Measurements from ENCODE around the gene ACSS1.

DNA sequence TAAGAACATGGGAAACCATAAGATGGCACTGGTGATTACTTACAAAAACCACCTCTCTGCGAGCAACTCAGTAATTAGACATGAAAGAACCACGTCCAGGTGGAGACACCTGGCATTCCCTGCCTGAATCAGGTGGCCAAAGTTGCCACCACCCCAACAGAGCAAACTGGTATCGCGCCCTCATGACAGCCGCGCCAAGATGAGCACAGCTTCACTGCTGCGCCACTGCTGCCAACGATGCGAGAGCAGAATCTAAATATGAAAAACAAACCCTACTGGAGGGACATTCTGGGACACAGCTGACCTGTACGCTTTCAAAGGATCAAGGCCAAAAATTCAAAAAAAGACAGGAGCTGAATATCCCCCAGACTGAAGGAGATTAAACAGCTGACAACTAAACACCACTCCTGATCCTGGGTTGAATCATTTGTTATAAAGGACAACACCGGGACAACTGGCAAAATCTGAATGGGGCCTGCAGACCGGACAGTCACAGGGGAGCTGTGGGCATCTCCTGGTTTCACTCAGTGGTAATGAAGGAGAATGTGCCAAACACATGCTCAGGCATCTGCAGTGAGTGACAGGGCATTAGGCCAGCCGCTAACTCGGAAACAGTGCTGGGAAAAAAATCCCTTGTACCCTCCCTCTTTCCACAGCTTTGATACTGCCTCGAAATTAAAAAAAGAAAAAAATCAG is 91.5 kb downstream of the ACSS1 start:
- TF ChIP-seq, protein P1, sequence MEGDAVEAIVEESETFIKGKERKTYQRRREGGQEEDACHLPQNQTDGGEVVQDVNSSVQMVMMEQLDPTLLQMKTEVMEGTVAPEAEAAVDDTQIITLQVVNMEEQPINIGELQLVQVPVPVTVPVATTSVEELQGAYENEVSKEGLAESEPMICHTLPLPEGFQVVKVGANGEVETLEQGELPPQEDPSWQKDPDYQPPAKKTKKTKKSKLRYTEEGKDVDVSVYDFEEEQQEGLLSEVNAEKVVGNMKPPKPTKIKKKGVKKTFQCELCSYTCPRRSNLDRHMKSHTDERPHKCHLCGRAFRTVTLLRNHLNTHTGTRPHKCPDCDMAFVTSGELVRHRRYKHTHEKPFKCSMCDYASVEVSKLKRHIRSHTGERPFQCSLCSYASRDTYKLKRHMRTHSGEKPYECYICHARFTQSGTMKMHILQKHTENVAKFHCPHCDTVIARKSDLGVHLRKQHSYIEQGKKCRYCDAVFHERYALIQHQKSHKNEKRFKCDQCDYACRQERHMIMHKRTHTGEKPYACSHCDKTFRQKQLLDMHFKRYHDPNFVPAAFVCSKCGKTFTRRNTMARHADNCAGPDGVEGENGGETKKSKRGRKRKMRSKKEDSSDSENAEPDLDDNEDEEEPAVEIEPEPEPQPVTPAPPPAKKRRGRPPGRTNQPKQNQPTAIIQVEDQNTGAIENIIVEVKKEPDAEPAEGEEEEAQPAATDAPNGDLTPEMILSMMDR (conservative IDR thresholded peaks at IDR 0.05; ENCODE audit: low read depth, low read length): no peak
- TF ChIP-seq EZH2 (IDR thresholded peaks at IDR 0.05; ENCODE audit: low read length, unreplicated experiment) (no peak), EZH2phosphoT487 (IDR thresholded peaks at IDR 0.05; ENCODE audit: borderline replicate concordance, low read length) (no peak)
